PC-9 (cell line): ENCODE data around the gene F2. TPM values are rescaled to one million over a fixed set of nuclear protein-coding genes. Genes with fewer than 3 reads are reported as not detected.

Source experiments
- BruUV-seq: library from RNA; stranded (reverse); fragments of 400-500 nt; replicated peaks from 2 replicates; lab custom pipeline; 2021; lab: Mats Ljungman, UMichigan
- CTCF ChIA-PET: fragments of 300-600 bp; sonication (Branson Sonifier 250); formaldehyde crosslinking; loops from one replicate; lab custom pipeline; 2022; ENCODE audit warnings: antibody characterized with exemption; lab: Charles Lee
- POLR2A ChIA-PET: fragments of 300-600 bp; sonication (Branson Sonifier 250); formaldehyde crosslinking; loops from one replicate; lab custom pipeline; 2022; ENCODE audit warnings: antibody characterized with exemption; ENCODE audit not compliant: unreplicated experiment; lab: Charles Lee
- DNase-seq, 2 experiments: peaks; one replicate each; pipeline versions ENCODE4 v3.0.0 to v3.0.0-alpha.2; 2015 to 2022; ENCODE audit warnings: mixed read lengths in 1 of 2
- H2AFZ ChIP-seq: fragments of 200-600 bp; sonication (generic); 2 replicates; pipeline ENCODE4 v1.8.1; 2017; ENCODE audit warnings: antibody characterized with exemption
- H3F3A ChIP-seq: fragments of 200-600 bp; sonication (generic); 2 replicates; pipeline ENCODE4 v1.8.1; 2017; ENCODE audit warnings: antibody characterized with exemption, mild to moderate bottlenecking, low read depth; ENCODE audit not compliant: insufficient read depth
- H3K27ac ChIP-seq: fragments of 200-600 bp; sonication (generic); 2 replicates; pipeline ENCODE4 v1.6.1; 2016; ENCODE audit warnings: mixed run types
- H3K27me3 ChIP-seq: fragments of 200-600 bp; sonication (generic); 2 replicates; pipeline ENCODE4 v1.6.1; 2016; ENCODE audit warnings: low read depth, mixed run types; ENCODE audit not compliant: insufficient read depth
- H3K36me3 ChIP-seq: fragments of 200-600 bp; sonication (generic); 2 replicates; pipeline ENCODE4 v1.6.1; 2016; ENCODE audit warnings: low read depth, mixed run types
- H3K4me1 ChIP-seq: fragments of 200-600 bp; sonication (generic); replicated peaks from 2 replicates; pipeline ENCODE4 v1.6.1; 2016; ENCODE audit warnings: mixed run types; ENCODE audit not compliant: insufficient read depth
- H3K4me2 ChIP-seq: fragments of 200-600 bp; sonication (generic); 2 replicates; pipeline ENCODE4 v1.6.1; 2017; ENCODE audit warnings: mixed run types
- H3K4me3 ChIP-seq: fragments of 200-600 bp; sonication (generic); 2 replicates; pipeline ENCODE4 v1.6.1; 2016; ENCODE audit warnings: mixed run types
- H3K79me2 ChIP-seq: fragments of 200-600 bp; sonication (generic); 2 replicates; pipeline ENCODE4 v1.6.1; 2017; ENCODE audit warnings: low read depth, mixed run types
- H3K9me2 ChIP-seq: fragments of 200-600 bp; sonication (generic); 2 replicates; pipeline ENCODE4 v1.8.1; 2017; ENCODE audit warnings: mild to moderate bottlenecking; ENCODE audit not compliant: insufficient read depth
- H3K9me3 ChIP-seq: fragments of 200-600 bp; sonication (generic); 2 replicates; pipeline ENCODE4 v1.8.1; 2016; ENCODE audit warnings: low read depth; ENCODE audit not compliant: insufficient read depth
- H4K20me1 ChIP-seq: fragments of 200-600 bp; sonication (generic); 2 replicates; pipeline ENCODE4 v1.8.1; 2017; ENCODE audit not compliant: insufficient read depth
- CTCF ChIP-seq: fragments of 200-600 bp; sonication (generic); conservative IDR thresholded peaks from 2 replicates; pipeline ENCODE4 v1.6.1; 2017; ENCODE audit warnings: mixed run types, antibody characterized with exemption, mild to moderate bottlenecking, moderate library complexity
- EZH2 ChIP-seq: fragments of 200-600 bp; sonication (generic); IDR thresholded peaks from 2 replicates; pipeline ENCODE4 v1.8.0; 2017; ENCODE audit warnings: antibody characterized with exemption, low read depth
- intact Hi-C: fragments of 100-400 bp; cut with micrococcal nuclease; formaldehyde crosslinking; loops from one replicate; pipeline ENCODE4 v1.10.0; 2022; ENCODE audit not compliant: unreplicated experiment
- total RNA-seq: library from RNA; stranded (reverse); gene quantifications from 2 replicates; pipeline ENCODE4 v1.2.3, GENCODE V29; 2021

Gene F2
- total RNA-seq, 1 experiment from 2014 or later, result not detected

GRCh38 chr11:46762248-46762647, 43.2 kb downstream of the F2 start:
- peaks cover 16% of the 10 kb centered on the region; the same call in 1 of the 2 replicates for H3F3A ChIP-seq
- DNase-seq, result no peak
- no peak overlapping the region for H2AFZ ChIP-seq
- ChIA-PET POLR2A (no interaction called here), CTCF (no interaction called here)
- peaks cover 73% of the 10 kb centered on the region for H3K36me3 ChIP-seq
- no peaks in the 10 kb centered on the region for H3K79me2 ChIP-seq
- no peak overlapping the region for H3K4me3 ChIP-seq
- no peaks in the 10 kb centered on the region; the same call in 1 of the 2 replicates for H4K20me1 ChIP-seq
- no peaks in the 10 kb centered on the region for H3K4me1 ChIP-seq
- no TSS peak for BruUV-seq
- no peaks in the 10 kb centered on the region for H3K9me2 ChIP-seq
- intact Hi-C loops, result loop anchor here (5.0 kb wide), 1 partner anchor 40 kb away; no protein-coding TSS in a partner anchor
- TF ChIP-seq CTCF, result no peak
- TF ChIP-seq EZH2, result no peak
- no peak overlapping the region for H3K27ac ChIP-seq
- H3K4me2 ChIP-seq, result no peak overlapping the region
- H3K27me3 ChIP-seq, result no peaks in the 10 kb centered on the region
- no peaks in the 10 kb centered on the region for H3K9me3 ChIP-seq

- Histone ChIP-seq H3K4me1 (no peaks in the 10 kb centered on the region), H3F3A (peaks cover 20% of the 10 kb centered on the region; the same call in 1 of the 2 replicates), H3K36me3 (peaks cover 62% of the 10 kb centered on the region), H3K79me2 (no peaks in the 10 kb centered on the region), H3K27me3 (no peaks in the 10 kb centered on the region), H3K4me3 (no peak overlapping the region), H4K20me1 (no peaks in the 10 kb centered on the region), H2AFZ (no peak overlapping the region), H3K9me2 (no peaks in the 10 kb centered on the region), H3K27ac (no peak overlapping the region), H3K4me2 (no peak overlapping the region), H3K9me3 (no peaks in the 10 kb centered on the region)
- intact Hi-C loops, result no loop called here
- BruUV-seq, result no TSS peak
- TF ChIP-seq CTCF (no peak), EZH2 (no peak)
- ChIA-PET CTCF (no interaction called here), POLR2A (no interaction called here)
- DNase-seq, result no peak
Measured at GRCh38 chr11:46766656-46767055, 47.6 kb downstream of the F2 start.

GRCh38 chr11:46769636-46770221, 50.7 kb downstream of the F2 start:
- intact Hi-C loops, result no loop called here
- H3K27me3 ChIP-seq, result no peaks in the 10 kb centered on the region
- no peaks in the 10 kb centered on the region for H3K4me1 ChIP-seq
- no peaks in the 10 kb centered on the region for H4K20me1 ChIP-seq
- ChIA-PET CTCF (no interaction called here), POLR2A (no interaction called here)
- H3K9me2 ChIP-seq, result no peaks in the 10 kb centered on the region
- no peaks in the 10 kb centered on the region for H3K9me3 ChIP-seq
- H3K27ac ChIP-seq, result no peak overlapping the region
- peaks cover 42% of the 10 kb centered on the region for H3K36me3 ChIP-seq
- H3K4me3 ChIP-seq, result no peak overlapping the region
- H3K4me2 ChIP-seq, result no peak overlapping the region
- H3K79me2 ChIP-seq, result no peaks in the 10 kb centered on the region
- BruUV-seq, result no TSS peak
- H3F3A ChIP-seq, result peaks cover 20% of the 10 kb centered on the region; the same call in 1 of the 2 replicates
- no peak for TF ChIP-seq EZH2
- no peak for DNase-seq
- H2AFZ ChIP-seq, result no peak overlapping the region

GRCh38 chr11:46776878-46777277, 57.9 kb downstream of the F2 start:
- no peaks in the 10 kb centered on the region for H3F3A ChIP-seq
- H3K9me2 ChIP-seq, result no peaks in the 10 kb centered on the region
- ChIA-PET CTCF (no interaction called here), POLR2A (no interaction called here)
- H3K27ac ChIP-seq, result no peak overlapping the region
- H3K36me3 ChIP-seq, result peaks cover 52% of the 10 kb centered on the region
- H3K4me1 ChIP-seq, result no peaks in the 10 kb centered on the region
- no peak overlapping the region for H2AFZ ChIP-seq
- intact Hi-C loops, result no loop called here
- H3K27me3 ChIP-seq, result no peaks in the 10 kb centered on the region
- no peak overlapping the region for H3K4me3 ChIP-seq
- TF ChIP-seq EZH2 (no peak), CTCF (no peak)
- no peaks in the 10 kb centered on the region for H3K9me3 ChIP-seq
- no peaks in the 10 kb centered on the region for H3K79me2 ChIP-seq
- no peak overlapping the region for H3K4me2 ChIP-seq
- no peak for DNase-seq
- no peaks in the 10 kb centered on the region for H4K20me1 ChIP-seq
- BruUV-seq, result no TSS peak
